Dermis microvascular lymphatic vessel endothelial cell (primary cell): ENCODE measurements around the gene TMPRSS12. TPM values are rescaled to one million over a fixed set of nuclear protein-coding genes. Genes with fewer than 3 reads are reported as not detected.
"Not testable (repeated sequence)": the region's sequence is repeated elsewhere in the genome, so short reads cannot be mapped to it uniquely, and the experiment has no call there.

Experiments
- DNase-seq, 2 donors: peaks; one replicate each; pipeline versions ENCODE4 v3.0.0 to v3.0.0-alpha.2; 2010; ENCODE audit warnings: low read depth in 2 of 2
- total RNA-seq: library from RNA; depleted of rRNA; stranded (reverse); fragments of >200 nt; gene quantifications from 2 replicates; pipeline ENCODE4 v1.2.1, GENCODE V29; 2014

Gene TMPRSS12
- total RNA-seq, 1 donor from 2014 or later = not detected

GRCh38 chr12:50926415-50926814 is 83.7 kb downstream of the TMPRSS12 start:
- no peak for DNase-seq

DNA sequence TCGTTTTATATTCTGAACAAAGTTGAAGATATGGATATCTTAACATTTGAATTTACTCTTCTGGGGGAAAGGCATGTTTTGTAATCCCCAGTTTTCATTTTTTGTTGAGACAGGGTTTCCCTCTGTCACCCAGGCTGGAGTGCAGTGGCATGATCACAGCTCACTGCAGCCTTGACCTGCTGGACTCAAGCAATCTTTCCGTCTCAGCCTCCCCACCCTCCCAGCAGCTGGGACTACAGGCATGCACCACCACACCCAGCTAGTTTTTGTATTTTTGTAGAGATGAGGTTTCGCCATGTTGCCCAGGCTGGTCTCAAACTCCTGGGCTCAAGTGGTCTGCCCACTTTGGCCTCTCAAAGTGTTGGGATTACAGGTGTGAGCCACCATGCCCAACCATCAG is 84.2 kb downstream of the TMPRSS12 start:
- DNase-seq = not testable (repeated sequence)

- DNase-seq = no peak
Observed at GRCh38 chr12:50927356-50927755, 84.6 kb downstream of the TMPRSS12 start.

- no peak for DNase-seq
Observed at GRCh38 chr12:50927766-50928224, 85.1 kb downstream of the TMPRSS12 start.

GRCh38 chr12:50928392-50928791 is 85.7 kb downstream of the TMPRSS12 start:
- no peak for DNase-seq

DNA sequence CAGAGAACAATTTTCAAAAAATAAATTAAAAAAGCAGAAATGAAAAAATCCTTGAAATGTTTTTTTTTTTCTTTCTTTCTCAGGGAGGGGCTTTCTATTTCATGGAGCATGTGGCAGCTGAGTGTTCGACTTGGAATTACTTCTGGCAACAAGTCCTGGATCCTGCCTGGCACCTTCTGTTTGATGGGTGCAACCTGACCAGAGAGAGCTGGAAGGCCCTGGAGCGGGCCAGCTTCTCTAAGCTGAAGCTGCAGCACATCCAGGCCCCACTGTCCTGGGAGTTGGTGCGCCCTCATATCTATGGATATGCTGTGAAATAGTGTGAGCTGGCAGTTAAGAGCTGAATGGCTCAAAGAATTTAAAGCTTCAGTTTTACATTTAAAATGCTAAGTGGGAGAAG is 87.1 kb downstream of the TMPRSS12 start:
- no peak for DNase-seq

DNA sequence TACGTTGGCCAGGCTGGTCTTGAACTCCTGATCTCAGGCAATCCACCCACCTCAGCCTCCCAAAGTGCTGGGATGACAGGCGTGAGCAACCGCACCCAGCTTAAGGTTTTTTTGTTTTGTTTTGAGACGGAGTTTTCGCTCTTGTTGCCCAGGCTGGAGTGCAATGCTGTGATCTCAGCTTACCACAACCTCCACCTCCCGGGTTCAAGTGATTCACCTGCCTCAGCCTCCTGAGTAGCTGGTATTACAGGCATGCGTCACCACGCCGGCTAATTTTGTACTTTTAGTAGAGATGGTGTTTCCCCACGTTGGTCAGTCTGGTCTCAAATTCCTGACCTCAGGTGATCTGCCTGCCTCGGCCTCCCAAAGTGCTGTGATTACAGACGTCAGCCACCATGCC is 87.8 kb downstream of the TMPRSS12 start:
- DNase-seq = not testable (repeated sequence)

GRCh38 chr12:50932787-50933280 is 90.1 kb downstream of the TMPRSS12 start:
- no peak for DNase-seq

GRCh38 chr12:50933459-50934124 is 90.9 kb downstream of the TMPRSS12 start:
- no peak for DNase-seq

DNA sequence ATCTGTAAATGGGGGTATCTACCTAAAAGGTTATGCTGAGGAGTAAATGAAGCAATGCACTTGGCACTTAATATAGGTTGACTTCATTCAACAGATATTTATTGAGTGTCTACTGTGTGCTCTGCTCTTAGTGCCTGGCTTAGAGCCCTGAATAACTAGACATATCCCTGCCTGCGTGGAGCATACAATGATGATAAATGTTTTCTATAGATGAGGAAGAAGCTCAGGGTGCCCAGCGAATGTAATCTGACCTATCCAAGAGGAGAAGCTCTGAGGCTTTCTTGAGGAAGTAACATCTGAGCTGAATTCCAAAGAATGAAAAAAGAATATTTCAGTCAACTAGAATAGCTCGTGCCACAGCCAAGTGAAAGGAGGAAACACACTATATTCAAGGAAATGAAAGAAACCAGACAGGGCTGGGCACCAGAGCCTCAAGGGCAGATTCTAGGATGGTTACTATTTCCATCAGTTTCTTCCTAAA is 91.7 kb downstream of the TMPRSS12 start:
- peak in 1 of 2 donors; percentile 12 for DNase-seq

DNA sequence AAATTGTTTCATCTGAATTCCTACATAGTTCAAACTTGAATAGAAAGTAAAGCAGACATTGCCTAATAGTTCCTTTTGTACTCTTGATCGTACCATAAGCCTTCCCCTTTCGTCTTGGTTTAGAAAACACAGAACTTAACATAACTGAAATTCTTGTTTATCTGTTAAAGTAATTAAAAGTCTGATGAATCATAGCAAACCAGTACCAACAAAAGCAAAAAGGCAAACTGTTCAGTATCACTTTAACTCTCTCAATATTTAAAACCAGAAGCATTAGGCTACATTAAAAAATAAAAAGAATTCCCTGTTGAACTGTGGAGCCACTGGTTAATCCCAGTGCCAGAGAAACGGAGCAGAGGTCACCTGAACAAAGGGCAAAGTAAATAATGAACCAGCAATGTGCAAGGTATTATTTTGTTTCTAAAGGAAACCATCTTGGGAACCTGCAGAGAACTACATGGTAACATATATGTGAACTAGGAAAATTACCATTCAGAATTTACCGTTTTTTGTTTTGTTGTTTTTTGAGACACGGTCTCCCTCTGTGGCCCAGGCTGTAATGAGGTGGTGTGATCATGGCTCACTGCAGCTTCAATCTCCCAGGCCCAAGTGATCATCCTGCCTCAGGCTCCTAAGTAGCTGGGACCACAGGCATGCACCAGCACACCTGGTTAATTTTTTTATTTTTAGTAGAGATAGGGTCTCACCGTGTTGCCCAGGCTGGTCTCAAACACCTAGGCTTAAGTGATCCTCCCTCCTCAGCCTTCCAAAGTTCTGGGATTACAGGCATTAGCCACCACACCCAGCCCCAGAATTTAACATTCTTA is 92.5 kb downstream of the TMPRSS12 start:
- DNase-seq = no peak

DNA sequence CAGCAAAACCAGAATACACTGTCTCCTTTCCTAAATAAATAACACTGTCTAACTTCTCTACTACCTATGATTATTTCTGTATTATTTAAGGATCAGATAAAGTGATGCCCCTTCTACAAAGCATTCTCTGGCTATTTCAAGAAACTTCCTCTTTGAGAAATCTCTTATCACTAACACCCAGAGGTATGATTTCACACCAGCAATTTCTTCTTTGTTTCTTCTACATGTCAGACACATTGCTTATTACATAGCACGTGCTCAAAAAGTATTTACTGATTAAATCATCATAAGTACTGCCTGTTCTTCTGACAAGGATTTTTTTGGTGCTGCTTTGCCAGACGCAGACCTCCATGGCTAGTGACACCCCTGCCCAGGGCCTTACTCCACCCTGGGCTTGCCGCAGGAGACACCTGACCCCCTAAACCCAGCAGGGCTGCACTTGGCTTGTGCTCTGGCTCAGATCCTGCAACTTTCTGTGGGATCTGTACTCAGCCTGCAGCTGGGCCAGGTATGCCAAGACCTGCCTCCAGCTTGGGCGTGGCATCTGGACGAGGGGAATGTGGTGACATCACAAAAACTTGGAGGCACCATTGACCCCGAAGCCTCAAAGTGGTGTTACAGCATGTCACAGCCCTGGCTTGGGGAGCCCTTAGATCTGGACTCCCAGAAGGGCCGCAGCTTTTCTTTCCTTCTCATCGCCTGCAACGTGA is 94.2 kb downstream of the TMPRSS12 start:
- no peak for DNase-seq

Other genes starting within 250 kb of the TMPRSS12 start
- gene ATF1, start 78.8 kb upstream of the TMPRSS12 start, total RNA-seq = 18.5 and 20.1 TPM in 2 replicates
- gene HIGD1C, start 109.6 kb downstream of the TMPRSS12 start, total RNA-seq = not detected in 2 replicates
- 37.1 and 48.7 TPM in 2 replicates for gene SLC11A2, start 183.5 kb downstream of the TMPRSS12 start, total RNA-seq
- 22.3 and 40.0 TPM in 2 replicates for gene LETMD1, start 205.4 kb downstream of the TMPRSS12 start, total RNA-seq
- 11.3 and 19.3 TPM in 2 replicates for gene CSRNP2, start 240.7 kb downstream of the TMPRSS12 start, total RNA-seq